Neural cell (in vitro differentiated cells): ENCODE measurements around the gene SMIM31.

Experiments used
- EZH2 ChIP-seq: fragments of 200-600, 300-800 bp; shearing (Covaris generic), sonication (generic); IDR thresholded peaks from 2 replicates; pipeline ENCODE4 v1.6.1; 2014; ENCODE audit warnings: antibody characterized with exemption, low read length, borderline replicate concordance, mild to moderate bottlenecking; ENCODE audit not compliant: insufficient read depth, poor library complexity, severe bottlenecking
- POLR2AphosphoS5 ChIP-seq: IDR thresholded peaks from 2 replicates; pipeline ENCODE4 v1.6.1; 2012
- TF ChIP-seq, protein P1 (sequence below): fragments of 450-650 bp; IDR thresholded peaks from 2 replicates; pipeline ENCODE4 v1.5.1; 2014; ENCODE audit warnings: antibody characterized with exemption, mild to moderate bottlenecking, moderate library complexity; ENCODE audit not compliant: poor library complexity, severe bottlenecking
- TF ChIP-seq, protein P2 (sequence below): IDR thresholded peaks from 2 replicates; pipeline ENCODE4 v1.6.1; 2012; ENCODE audit warnings: borderline replicate concordance

DNA sequence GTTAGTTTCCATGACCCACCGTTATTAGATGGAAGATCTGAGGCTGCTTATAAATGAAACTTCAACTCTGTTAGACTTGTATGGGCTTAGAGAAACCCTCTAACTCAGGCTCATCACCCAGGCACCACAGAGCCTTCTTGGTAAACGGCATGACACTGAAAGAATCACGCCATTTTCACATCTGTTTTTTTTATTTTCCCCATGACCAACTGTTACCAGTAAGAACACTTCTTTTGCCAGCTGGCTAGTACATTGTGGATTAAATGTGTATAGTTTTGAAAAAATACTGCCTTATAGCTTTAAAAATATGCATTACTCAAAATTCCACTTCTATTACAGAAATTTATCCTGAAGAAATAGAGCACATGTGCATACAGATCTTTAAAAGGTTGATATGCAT lies 75.0 kb downstream of the SMIM31 start:
- TF ChIP-seq EZH2 (no peak), POLR2AphosphoS5 (no peak)
- TF ChIP-seq, protein P1, sequence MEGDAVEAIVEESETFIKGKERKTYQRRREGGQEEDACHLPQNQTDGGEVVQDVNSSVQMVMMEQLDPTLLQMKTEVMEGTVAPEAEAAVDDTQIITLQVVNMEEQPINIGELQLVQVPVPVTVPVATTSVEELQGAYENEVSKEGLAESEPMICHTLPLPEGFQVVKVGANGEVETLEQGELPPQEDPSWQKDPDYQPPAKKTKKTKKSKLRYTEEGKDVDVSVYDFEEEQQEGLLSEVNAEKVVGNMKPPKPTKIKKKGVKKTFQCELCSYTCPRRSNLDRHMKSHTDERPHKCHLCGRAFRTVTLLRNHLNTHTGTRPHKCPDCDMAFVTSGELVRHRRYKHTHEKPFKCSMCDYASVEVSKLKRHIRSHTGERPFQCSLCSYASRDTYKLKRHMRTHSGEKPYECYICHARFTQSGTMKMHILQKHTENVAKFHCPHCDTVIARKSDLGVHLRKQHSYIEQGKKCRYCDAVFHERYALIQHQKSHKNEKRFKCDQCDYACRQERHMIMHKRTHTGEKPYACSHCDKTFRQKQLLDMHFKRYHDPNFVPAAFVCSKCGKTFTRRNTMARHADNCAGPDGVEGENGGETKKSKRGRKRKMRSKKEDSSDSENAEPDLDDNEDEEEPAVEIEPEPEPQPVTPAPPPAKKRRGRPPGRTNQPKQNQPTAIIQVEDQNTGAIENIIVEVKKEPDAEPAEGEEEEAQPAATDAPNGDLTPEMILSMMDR: no peak
- TF ChIP-seq, protein P2, sequence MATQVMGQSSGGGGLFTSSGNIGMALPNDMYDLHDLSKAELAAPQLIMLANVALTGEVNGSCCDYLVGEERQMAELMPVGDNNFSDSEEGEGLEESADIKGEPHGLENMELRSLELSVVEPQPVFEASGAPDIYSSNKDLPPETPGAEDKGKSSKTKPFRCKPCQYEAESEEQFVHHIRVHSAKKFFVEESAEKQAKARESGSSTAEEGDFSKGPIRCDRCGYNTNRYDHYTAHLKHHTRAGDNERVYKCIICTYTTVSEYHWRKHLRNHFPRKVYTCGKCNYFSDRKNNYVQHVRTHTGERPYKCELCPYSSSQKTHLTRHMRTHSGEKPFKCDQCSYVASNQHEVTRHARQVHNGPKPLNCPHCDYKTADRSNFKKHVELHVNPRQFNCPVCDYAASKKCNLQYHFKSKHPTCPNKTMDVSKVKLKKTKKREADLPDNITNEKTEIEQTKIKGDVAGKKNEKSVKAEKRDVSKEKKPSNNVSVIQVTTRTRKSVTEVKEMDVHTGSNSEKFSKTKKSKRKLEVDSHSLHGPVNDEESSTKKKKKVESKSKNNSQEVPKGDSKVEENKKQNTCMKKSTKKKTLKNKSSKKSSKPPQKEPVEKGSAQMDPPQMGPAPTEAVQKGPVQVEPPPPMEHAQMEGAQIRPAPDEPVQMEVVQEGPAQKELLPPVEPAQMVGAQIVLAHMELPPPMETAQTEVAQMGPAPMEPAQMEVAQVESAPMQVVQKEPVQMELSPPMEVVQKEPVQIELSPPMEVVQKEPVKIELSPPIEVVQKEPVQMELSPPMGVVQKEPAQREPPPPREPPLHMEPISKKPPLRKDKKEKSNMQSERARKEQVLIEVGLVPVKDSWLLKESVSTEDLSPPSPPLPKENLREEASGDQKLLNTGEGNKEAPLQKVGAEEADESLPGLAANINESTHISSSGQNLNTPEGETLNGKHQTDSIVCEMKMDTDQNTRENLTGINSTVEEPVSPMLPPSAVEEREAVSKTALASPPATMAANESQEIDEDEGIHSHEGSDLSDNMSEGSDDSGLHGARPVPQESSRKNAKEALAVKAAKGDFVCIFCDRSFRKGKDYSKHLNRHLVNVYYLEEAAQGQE: no peak
